ENCODE data around the gene TDRD7. TPM values are rescaled to one million over a fixed set of nuclear protein-coding genes. Genes with fewer than 3 reads are reported as not detected.

TDRD7 gene
- total and polyA plus RNA-seq, 2 of the 8 experiments (the other 6 are each of a cell fraction or from before 2014, with no cell fraction given): 1.2 to 2.3 TPM

GRCh38 chr9:97425336-97425972 lies 13.6 kb downstream of the TDRD7 start:
- Histone ChIP-seq H3K4ac (replicated peaks; ENCODE audit: insufficient read length, low read depth, low read length) (no peak overlapping the region), H2BK20ac (ENCODE audit: low read length) (no peak overlapping the region), H2AFZ (ENCODE audit: low read length) (no peak overlapping the region), H3K36me3 (ENCODE audit: control insufficient read depth in 2 of 4, insufficient read depth in 4 of 4, low read length in 3 of 4) (no peaks in the 10 kb centered on the region), H3K9me3 (ENCODE audit: insufficient read depth in 2 of 2, low read depth in 1 of 2, low read length in 1 of 2) (no peaks in the 10 kb centered on the region), H4K5ac (ENCODE audit: insufficient read length, low read depth, low read length) (no peak overlapping the region), H3K18ac (ENCODE audit: extremely low read depth, low read length) (no peak overlapping the region), H2BK5ac (ENCODE audit: low read depth, low read length) (no peak overlapping the region), H4K8ac (ENCODE audit: extremely low read depth, insufficient read depth, low read length) (no peak overlapping the region), H3K4me2 (ENCODE audit: insufficient read depth in 1 of 2, low read depth in 2 of 2, low read length in 2 of 2) (no peak overlapping the region), H3K23ac (ENCODE audit: insufficient read length) (no peak overlapping the region), H3K27me3 (replicated peaks in 1 of 4; ENCODE audit: control insufficient read depth in 3 of 4, extremely low read depth in 1 of 4, insufficient read depth in 3 of 4, low read length in 3 of 4) (no peaks in the 10 kb centered on the region), H2AK5ac (ENCODE audit: low read depth, low read length) (no peak overlapping the region), H3K27ac (ENCODE audit: low read depth, low read length) (no peak overlapping the region), H3K4me1 (replicated peaks in 1 of 4; ENCODE audit: control insufficient read depth in 3 of 4, insufficient read depth in 4 of 4, low read length in 3 of 4) (no peaks in the 10 kb centered on the region), H2BK120ac (replicated peaks; ENCODE audit: low read depth, low read length) (no peak overlapping the region), H3K79me2 (ENCODE audit: control insufficient read depth in 1 of 2, insufficient read depth in 2 of 2, low read length in 2 of 2) (no peaks in the 10 kb centered on the region), H3K9ac (replicated peaks in 1 of 4; ENCODE audit: extremely low read depth in 1 of 4, low read depth in 3 of 4, low read length in 3 of 4) (no peak overlapping the region), H3K4me3 (ENCODE audit: extremely low read depth in 1 of 4, insufficient read depth in 2 of 4, low read depth in 3 of 4, low read length in 4 of 4) (no peak overlapping the region), H4K91ac (replicated peaks; ENCODE audit: insufficient read length, low read length) (no peak overlapping the region), H3K23me2 (ENCODE audit: low read depth, low read length) (no peaks in the 10 kb centered on the region), H3K79me1 (ENCODE audit: low read depth, low read length) (no peaks in the 10 kb centered on the region), H3K14ac (ENCODE audit: insufficient read length) (no peak overlapping the region), H2BK15ac (ENCODE audit: low read length) (no peak overlapping the region), H4K20me1 (replicated peaks in 1 of 2; ENCODE audit: control insufficient read depth in 1 of 2, insufficient read depth in 2 of 2, low read length in 2 of 2) (no peaks in the 10 kb centered on the region), H2BK12ac (ENCODE audit: low read depth, low read length) (no peak overlapping the region), H3K56ac (replicated peaks; ENCODE audit: insufficient read length, low read depth, low read length) (no peak overlapping the region)
- 94% methylated on average over 4 of the region's 4 CpGs; no CpG with 5 or more reads in 1 of the 2 experiments for WGBS, 2 experiments (ENCODE audit: extremely low coverage in 1 of 2, insufficient coverage in 1 of 2, insufficient read length in 1 of 2, insufficient replicate concordance in 2 of 2, low coverage in 1 of 2, low lambda C conversion rate in 2 of 2, missing lambda C conversion rate in 1 of 2)
- CTCF ChIA-PET (ENCODE audit: partially characterized antibody): interaction anchor here (0.8 to 1.5 kb wide), 4 partner anchors 9 to 191 kb away, joined by 3 read pairs; partner anchors contain the start of gene TDRD7
- no peak for TF ChIP-seq GABPA (IDR thresholded peaks at IDR 0.05; ENCODE audit: borderline replicate concordance, insufficient read depth, low read length)
- TF ChIP-seq NRF1 (IDR thresholded peaks at IDR 0.05; ENCODE audit: low read depth, low read length): no peak
- no peak for TF ChIP-seq KDM1A (IDR thresholded peaks at IDR 0.05; ENCODE audit: borderline replicate concordance, low read length)
- TF ChIP-seq CBX5 (IDR thresholded peaks at IDR 0.05; ENCODE audit: low read depth, low read length): no peak
- TF ChIP-seq CHD2 (IDR thresholded peaks at IDR 0.05; ENCODE audit: low read length): no peak
- TF ChIP-seq CBX8 (IDR thresholded peaks at IDR 0.05; ENCODE audit: borderline replicate concordance, low read depth, low read length): no peak
- no peak for TF ChIP-seq EGR1 (IDR thresholded peaks at IDR 0.05; ENCODE audit: borderline replicate concordance, low read depth, low read length)
- TF ChIP-seq BRCA1 (IDR thresholded peaks at IDR 0.05; ENCODE audit: low read depth, low read length): no peak
- DNase-seq (ENCODE audit: low read depth in 1 of 2, low spot score in 2 of 2) (no peak), FAIRE-seq (no peak)
- POLR2A ChIA-PET (ENCODE audit: partially characterized antibody): no interaction called here

Measured in H1 (cell line).